GM21360 (cell line): ENCODE measurements around the gene IGHMBP2.

Experiments
- ATAC-seq: cut with Tn5 transposase; IDR thresholded peaks from one replicate; pipeline ENCODE4 v1.9.1; 2021; ENCODE audit warnings: mild to moderate bottlenecking, moderate library complexity; ENCODE audit not compliant: unreplicated experiment

Gene IGHMBP2

DNA sequence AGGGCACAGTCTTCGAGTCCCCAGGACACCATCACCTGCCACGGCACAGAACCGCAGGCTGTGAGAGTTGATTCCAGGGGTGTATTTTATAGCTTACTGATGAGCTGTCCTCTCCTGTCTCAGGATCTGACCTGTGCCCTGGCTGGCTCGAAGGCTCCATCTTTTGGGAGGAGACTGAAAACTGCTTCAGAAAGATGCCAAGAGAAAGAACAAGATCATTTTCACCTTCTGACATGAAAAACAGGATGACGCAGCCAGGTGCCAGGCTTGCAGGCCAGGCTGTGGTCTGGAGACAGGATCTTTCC lies 74.9 kb downstream of the IGHMBP2 start:
- ATAC-seq: no peak

GRCh38 chr11:68978931-68979594 lies 75.4 kb downstream of the IGHMBP2 start:
- ATAC-seq: no peak

- no peak for ATAC-seq
Observed at GRCh38 chr11:68979931-68980775, 76.5 kb downstream of the IGHMBP2 start.

GRCh38 chr11:68980776-68981065 lies 77.0 kb downstream of the IGHMBP2 start, which contains the start of gene MRGPRD:
TSS of gene MRGPRD (minus strand) at chr11:68980986. CDS start at chr11:68980986, 0 bp downstream.
- ATAC-seq: no peak

GRCh38 chr11:68982134-68982533 lies 78.4 kb downstream of the IGHMBP2 start:
- ATAC-seq: no peak

DNA sequence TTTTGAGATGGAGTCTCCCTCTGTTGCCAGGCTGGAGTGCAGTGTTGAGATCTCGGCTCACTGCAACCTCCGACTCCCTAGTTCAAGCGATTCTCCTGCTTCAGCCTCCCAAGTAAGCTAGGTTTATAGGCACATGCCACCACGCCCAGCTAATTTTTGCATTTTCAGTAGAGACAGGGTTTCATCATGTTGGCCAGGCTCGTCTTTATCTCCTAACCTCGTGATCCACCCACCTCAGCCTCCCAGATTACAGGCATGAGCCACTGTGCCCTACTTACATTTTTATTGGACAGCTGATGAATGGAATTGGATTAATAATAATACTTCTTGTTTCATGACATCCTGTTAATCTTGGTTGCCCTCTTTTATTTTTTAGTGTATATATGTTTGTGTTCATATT lies 80.1 kb downstream of the IGHMBP2 start:
- no peak for ATAC-seq

- no peak for ATAC-seq
Observed at GRCh38 chr11:68987211-68987610, 83.5 kb downstream of the IGHMBP2 start.

DNA sequence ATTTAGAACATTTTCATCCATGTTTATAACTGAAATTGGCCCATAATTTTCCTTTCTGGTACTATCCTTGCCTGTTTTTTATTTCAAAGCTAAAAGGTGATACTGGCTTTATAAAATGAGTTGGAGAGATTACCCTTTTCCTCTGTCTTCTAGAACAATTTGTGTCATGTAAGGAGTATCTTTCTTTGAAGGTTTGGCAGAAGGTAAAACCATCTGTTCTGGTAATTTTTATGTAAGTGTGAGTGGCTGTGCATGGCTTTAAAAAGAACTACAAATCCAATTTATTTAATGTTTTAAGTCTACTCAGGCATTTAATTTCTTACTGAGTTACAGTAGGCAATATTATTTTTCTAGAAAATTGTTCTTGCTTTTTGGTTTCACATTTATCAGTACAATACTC lies 84.8 kb downstream of the IGHMBP2 start:
- ATAC-seq: no peak
